Endodermal cell (in vitro differentiated cells): ENCODE data around the gene CAPN10. TPM values are rescaled to one million over a fixed set of nuclear protein-coding genes. Genes with fewer than 3 reads are reported as not detected.

Experiments
- DNase-seq: peaks from one replicate; pipeline ENCODE4 v3.0.0-alpha.2; 2017
- H3K27ac ChIP-seq: 2 replicates; pipeline ENCODE4 v1.5.1; 2013; ENCODE audit warnings: mild to moderate bottlenecking, low read depth, low read length, moderate library complexity
- H3K27me3 ChIP-seq: 2 replicates; pipeline ENCODE4 v1.6.1; 2013; ENCODE audit warnings: mild to moderate bottlenecking, low read length, moderate library complexity; ENCODE audit not compliant: insufficient read depth, control insufficient read depth, poor library complexity, severe bottlenecking
- H3K36me3 ChIP-seq: 2 replicates; pipeline ENCODE4 v1.7.0; 2013; ENCODE audit warnings: mild to moderate bottlenecking, low read length, moderate library complexity; ENCODE audit not compliant: control insufficient read depth, insufficient read depth
- H3K4me1 ChIP-seq: one replicate; pipeline ENCODE4 v1.7.0; 2013; ENCODE audit warnings: low read length; ENCODE audit not compliant: control insufficient read depth, insufficient read depth
- H3K4me3 ChIP-seq: 2 replicates; pipeline ENCODE4 v1.5.1; 2013; ENCODE audit warnings: mild to moderate bottlenecking, low read length, moderate library complexity
- H3K9ac ChIP-seq: 2 replicates; pipeline ENCODE4 v1.6.1; 2013; ENCODE audit warnings: mild to moderate bottlenecking, low read length, moderate library complexity; ENCODE audit not compliant: poor library complexity, severe bottlenecking; ENCODE audit errors: extremely low read depth
- H3K9me3 ChIP-seq: 2 replicates; pipeline ENCODE4 v1.6.1; 2013; ENCODE audit warnings: mild to moderate bottlenecking, low read length, moderate library complexity; ENCODE audit not compliant: control insufficient read depth
- H3K27ac Mint-ChIP-seq: 2 replicates; pipeline ENCODE4 v1.8.0; 2020; ENCODE audit warnings: mixed read lengths
- H3K27me3 Mint-ChIP-seq: 2 replicates; pipeline ENCODE4 v1.8.0; 2021; ENCODE audit warnings: mild to moderate bottlenecking, mixed read lengths; ENCODE audit not compliant: insufficient read depth
- H3K36me3 Mint-ChIP-seq: 2 replicates; pipeline ENCODE4 v1.8.0; 2020; ENCODE audit warnings: low read depth, mixed read lengths
- H3K4me1 Mint-ChIP-seq: 2 replicates; pipeline ENCODE4 v1.8.0; 2020; ENCODE audit warnings: mixed read lengths
- H3K4me3 Mint-ChIP-seq: 2 replicates; pipeline ENCODE4 v1.8.0; 2020; ENCODE audit warnings: mild to moderate bottlenecking, moderate library complexity, mixed read lengths
- H3K9me3 Mint-ChIP-seq: 2 replicates; pipeline ENCODE4 v1.8.0; 2020; ENCODE audit warnings: mild to moderate bottlenecking, mixed read lengths
- WGBS, 2 experiments: methylation state at CpG; one replicate each; pipeline versions ENCODE4 v1.1.5 to v1.1.7; 2013; ENCODE audit warnings: missing lambda C conversion rate in 2 of 2, mixed read lengths in 1 of 2; ENCODE audit not compliant: insufficient coverage in 1 of 2, insufficient read length in 1 of 2; 5-methylcytosine and 5-hydroxymethylcytosine counted together
- total RNA-seq, 2 donors: library from RNA; stranded (reverse); fragmentation: NEBNext Ultra II Directional in 1 of 2; extraction: Animal tissue kit (Norgen Biotek cat#: 25700) in 1 of 2; gene quantifications; 2 replicates in 1 of 2; 3 replicates in 1 of 2; pipeline ENCODE4 v1.2.1, GENCODE V29; 2021
- TF ChIP-seq, protein P1 (sequence below): fragments of 200-600 bp; sonication (generic); conservative IDR thresholded peaks from 2 replicates; pipeline ENCODE4 v1.5.0; 2021; ENCODE audit warnings: antibody characterized with exemption, mild to moderate bottlenecking

The CAPN10 gene
- total RNA-seq, 2 donors from 2014 or later = 58.9 to 61.9 TPM

DNA sequence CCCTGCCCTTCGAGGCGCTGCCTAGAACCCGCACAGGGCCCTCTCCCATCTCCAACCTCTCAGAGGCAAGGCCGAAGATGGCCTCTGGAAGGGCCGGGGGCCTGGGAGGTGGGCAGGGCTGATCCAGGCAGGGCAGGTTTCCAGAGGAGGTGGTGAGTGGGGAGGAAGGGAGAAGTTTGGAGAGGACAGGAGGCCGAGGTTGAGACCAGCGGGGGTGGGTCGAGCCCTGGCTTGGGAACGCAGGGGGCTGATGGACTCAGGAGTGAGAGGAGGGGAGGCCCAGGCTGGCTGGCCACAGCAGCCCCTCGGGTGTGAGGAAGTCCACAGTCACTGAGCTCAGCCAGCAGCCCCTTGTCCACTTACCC, 10.5 kb downstream of the CAPN10 start:
- Histone ChIP-seq H3K4me3 (no peak overlapping the region), H3K9me3 (no peaks in the 10 kb centered on the region), H3K4me1 (no peaks in the 10 kb centered on the region), H3K9ac (no peak overlapping the region), H3K27me3 (no peaks in the 10 kb centered on the region), H3K27ac (no peak overlapping the region), H3K36me3 (peaks cover 7% of the 10 kb centered on the region)
- no peak for DNase-seq
- 82 to 94% methylated on average over 3 to 10 of the region's 10 CpGs for WGBS, 2 experiments
- TF ChIP-seq, protein P1, sequence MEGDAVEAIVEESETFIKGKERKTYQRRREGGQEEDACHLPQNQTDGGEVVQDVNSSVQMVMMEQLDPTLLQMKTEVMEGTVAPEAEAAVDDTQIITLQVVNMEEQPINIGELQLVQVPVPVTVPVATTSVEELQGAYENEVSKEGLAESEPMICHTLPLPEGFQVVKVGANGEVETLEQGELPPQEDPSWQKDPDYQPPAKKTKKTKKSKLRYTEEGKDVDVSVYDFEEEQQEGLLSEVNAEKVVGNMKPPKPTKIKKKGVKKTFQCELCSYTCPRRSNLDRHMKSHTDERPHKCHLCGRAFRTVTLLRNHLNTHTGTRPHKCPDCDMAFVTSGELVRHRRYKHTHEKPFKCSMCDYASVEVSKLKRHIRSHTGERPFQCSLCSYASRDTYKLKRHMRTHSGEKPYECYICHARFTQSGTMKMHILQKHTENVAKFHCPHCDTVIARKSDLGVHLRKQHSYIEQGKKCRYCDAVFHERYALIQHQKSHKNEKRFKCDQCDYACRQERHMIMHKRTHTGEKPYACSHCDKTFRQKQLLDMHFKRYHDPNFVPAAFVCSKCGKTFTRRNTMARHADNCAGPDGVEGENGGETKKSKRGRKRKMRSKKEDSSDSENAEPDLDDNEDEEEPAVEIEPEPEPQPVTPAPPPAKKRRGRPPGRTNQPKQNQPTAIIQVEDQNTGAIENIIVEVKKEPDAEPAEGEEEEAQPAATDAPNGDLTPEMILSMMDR = no peak
- peaks cover 14% of the 10 kb centered on the region for H3K36me3 Mint-ChIP-seq
- no peaks in the 10 kb centered on the region for H3K4me1 Mint-ChIP-seq
- no peaks in the 10 kb centered on the region for H3K27me3 Mint-ChIP-seq
- no peaks in the 10 kb centered on the region for H3K9me3 Mint-ChIP-seq
- no peak overlapping the region for H3K4me3 Mint-ChIP-seq
- H3K27ac Mint-ChIP-seq = no peak overlapping the region

DNA sequence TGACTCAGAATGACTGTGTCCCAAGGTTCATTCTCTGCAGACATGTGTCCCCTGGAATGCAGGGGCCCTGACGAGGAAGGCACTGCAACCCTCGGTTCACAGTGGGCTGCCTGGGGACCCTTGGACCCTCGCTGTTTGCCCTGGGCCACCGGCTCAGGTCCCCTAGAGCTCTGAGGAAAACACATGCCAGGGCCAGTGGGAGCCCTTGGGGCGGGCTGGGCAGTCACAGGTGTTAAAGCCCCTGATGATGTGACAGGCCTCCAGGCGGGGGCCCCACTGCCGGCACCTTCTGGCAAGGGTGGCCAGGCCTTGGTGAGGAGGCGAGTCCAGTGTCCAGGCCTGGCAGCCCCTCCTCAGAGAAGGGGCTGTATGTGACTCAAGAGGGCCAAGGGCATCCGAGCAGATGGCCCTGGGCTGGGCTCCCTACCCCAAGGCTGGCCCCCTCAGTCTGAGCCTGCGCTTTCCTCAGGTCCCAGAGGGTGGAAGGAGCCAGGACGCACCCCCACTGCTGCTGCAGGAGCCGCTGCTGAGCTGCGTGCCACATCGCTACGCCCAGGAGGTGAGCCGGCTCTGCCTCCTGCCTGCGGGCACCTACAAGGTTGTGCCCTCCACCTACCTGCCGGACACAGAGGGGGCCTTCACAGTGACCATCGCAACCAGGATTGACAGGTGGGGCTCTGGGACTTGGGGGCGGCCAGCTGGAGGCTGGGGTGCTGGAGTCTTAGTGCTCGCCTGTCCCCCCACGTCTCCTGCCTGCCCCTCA, 11.1 kb downstream of the CAPN10 start:
- H3K4me1 ChIP-seq = no peaks in the 10 kb centered on the region
- no peaks in the 10 kb centered on the region for H3K9me3 ChIP-seq
- peaks cover 7% of the 10 kb centered on the region for H3K36me3 ChIP-seq
- H3K9ac ChIP-seq = no peak overlapping the region
- Mint-ChIP-seq H3K36me3 (peaks cover 9% of the 10 kb centered on the region), H3K27ac (no peak overlapping the region), H3K4me1 (no peaks in the 10 kb centered on the region), H3K27me3 (no peaks in the 10 kb centered on the region), H3K4me3 (no peak overlapping the region), H3K9me3 (no peaks in the 10 kb centered on the region)
- H3K27me3 ChIP-seq = no peaks in the 10 kb centered on the region
- no peak overlapping the region for H3K4me3 ChIP-seq
- H3K27ac ChIP-seq = no peak overlapping the region
- WGBS, 2 experiments = 93 to 94% methylated on average over 8 to 22 of the region's 22 CpGs
- TF ChIP-seq, protein P1 = no peak
- no peak for DNase-seq

GRCh38 chr2:240598311-240598911, 11.9 kb downstream of the CAPN10 start:
- no peak for DNase-seq
- Mint-ChIP-seq H3K9me3 (no peaks in the 10 kb centered on the region), H3K27me3 (no peaks in the 10 kb centered on the region), H3K27ac (no peak overlapping the region), H3K4me3 (no peak overlapping the region), H3K4me1 (no peaks in the 10 kb centered on the region), H3K36me3 (peaks cover 9% of the 10 kb centered on the region)
- WGBS, 2 experiments = 89 to 93% methylated on average over 9 to 17 of the region's 17 CpGs
- no peaks in the 10 kb centered on the region for H3K4me1 ChIP-seq
- H3K9me3 ChIP-seq = no peaks in the 10 kb centered on the region
- no peak overlapping the region for H3K9ac ChIP-seq
- no peaks in the 10 kb centered on the region for H3K27me3 ChIP-seq
- H3K36me3 ChIP-seq = peaks cover 7% of the 10 kb centered on the region
- no peak overlapping the region for H3K27ac ChIP-seq
- no peak overlapping the region for H3K4me3 ChIP-seq
- TF ChIP-seq, protein P1 = no peak
